ENCODE measurements around the gene CIP2A. TPM values are rescaled to one million over a fixed set of nuclear protein-coding genes. Genes with fewer than 3 reads are reported as not detected.

Gene CIP2A
- 1.4 and 2.1 TPM in 2 replicates for total RNA-seq

DNA sequence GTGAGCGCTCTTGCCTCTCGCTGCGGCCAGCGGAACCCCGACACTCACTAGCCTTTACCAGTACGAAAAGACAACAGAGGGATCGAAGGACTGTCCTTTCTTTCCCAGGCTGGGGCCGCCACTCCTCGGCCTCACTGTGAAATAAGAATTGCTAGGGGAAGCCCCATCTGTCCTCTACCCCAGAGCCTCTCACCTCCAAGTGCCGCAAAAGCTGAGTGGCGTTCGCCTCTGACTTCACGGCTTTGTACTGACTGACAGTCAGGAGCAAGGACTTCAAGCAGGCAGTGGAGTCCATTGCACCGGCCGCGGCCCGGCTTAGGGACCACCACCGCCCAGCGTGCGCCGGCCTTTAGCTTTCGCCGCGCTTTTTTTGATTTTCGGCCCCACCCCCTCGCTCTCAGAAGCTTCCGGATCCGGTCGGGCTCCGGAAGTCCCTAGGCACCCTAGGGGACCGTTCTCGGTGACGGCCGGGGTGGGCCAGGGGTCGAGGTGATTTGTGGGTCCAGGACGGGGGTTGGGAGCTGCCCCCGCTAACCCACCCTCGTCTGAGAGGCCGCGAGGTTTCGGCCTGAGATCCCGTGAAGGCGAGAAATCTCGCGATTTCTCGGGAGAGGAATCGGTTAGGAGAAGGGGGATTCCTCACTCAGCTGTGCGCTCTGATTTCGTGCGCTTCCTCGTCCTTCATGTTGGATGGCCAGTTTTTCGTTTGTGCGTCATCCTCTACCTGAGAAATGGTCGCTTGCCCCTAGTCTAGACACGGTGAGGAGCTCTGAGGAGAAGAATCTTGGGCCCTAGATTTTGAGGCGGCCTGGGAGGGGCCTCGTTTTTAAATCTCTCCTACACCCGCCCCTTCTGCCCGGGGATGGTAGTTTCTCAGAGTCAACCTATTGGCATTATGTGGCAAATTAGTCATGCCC is at the start of gene CIP2A, which contains the start of gene DZIP3:
Gene CIP2A (minus strand): TSS at position 358 of the 917 bp plus-strand sequence. CDS start 63 bp downstream, at position 295.
Gene DZIP3 (plus strand): TSS at position 642 of the 917 bp plus-strand sequence. CDS start 15,685 bp downstream, outside the sequence.

DNA sequence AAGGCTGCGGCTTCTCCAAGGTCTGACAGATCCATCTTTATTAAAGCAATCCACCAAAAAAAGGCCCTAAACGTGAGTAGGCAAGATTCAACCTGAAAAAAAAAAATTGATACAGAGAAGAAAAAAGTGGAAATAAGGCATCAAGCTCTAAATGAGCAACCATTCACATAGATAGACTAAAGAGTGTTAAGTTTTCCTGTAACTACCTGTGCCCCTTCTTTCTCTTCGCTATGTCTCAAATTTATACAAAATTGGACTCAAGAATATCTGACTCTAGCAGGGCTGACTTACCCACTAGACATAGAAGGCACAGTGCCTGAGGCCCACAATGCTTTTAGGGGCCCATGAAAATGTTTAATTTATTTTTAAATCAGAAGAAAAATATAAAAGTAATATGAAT is 78.7 kb downstream of the CIP2A start, which contains the start of gene MYH15:
Gene MYH15 (minus strand): TSS at position 101 of the 400 bp plus-strand sequence. CDS start 66 bp downstream, at position 35.

Other genes starting within 250 kb of the CIP2A start
- under 0.01 and 0.07 TPM in 2 replicates for gene MYH15, start 78.8 kb downstream of the CIP2A start, total RNA-seq
- 2.4 and 5.1 TPM in 2 replicates for gene DZIP3, start 284 bp upstream of the CIP2A start, total RNA-seq
- not detected in 2 replicates for gene RETNLB, start 168.0 kb upstream of the CIP2A start, total RNA-seq
- not detected in 2 replicates for gene TRAT1, start 233.3 kb upstream of the CIP2A start, total RNA-seq

Data from nasal cavity respiratory epithelium epithelial cell of viscerocranial mucosa (primary cell).